Measurements from ENCODE around the gene CDT1.

CDT1 gene

GRCh38 chr16:88840600-88841215 lies 37.1 kb downstream of the CDT1 start:
- DNase-seq = no peak

GRCh38 chr16:88841521-88842307 lies 38.1 kb downstream of the CDT1 start:
- no peak for DNase-seq

DNA sequence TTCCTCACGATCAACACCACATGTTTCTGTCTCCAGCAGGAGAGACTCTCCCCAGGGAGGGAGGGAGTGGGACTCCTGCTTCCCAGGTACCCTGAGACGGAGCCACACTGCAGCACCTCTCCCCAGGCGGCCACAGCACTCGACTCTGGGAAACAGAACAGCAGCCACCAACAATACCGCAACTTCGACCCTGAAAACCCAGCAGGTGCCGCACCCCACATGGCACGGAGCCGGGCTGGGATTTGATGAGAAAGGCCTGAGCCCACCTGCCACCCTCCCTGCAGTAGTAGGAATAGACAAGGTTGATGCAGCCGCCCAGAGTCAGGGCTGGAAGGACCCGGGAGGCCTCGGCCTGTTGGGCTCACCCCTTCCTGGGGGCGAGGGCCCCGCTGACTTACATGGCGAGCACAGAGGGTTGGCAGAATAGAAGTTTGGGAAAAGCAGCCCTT lies 38.7 kb downstream of the CDT1 start:
- no peak for DNase-seq

DNA sequence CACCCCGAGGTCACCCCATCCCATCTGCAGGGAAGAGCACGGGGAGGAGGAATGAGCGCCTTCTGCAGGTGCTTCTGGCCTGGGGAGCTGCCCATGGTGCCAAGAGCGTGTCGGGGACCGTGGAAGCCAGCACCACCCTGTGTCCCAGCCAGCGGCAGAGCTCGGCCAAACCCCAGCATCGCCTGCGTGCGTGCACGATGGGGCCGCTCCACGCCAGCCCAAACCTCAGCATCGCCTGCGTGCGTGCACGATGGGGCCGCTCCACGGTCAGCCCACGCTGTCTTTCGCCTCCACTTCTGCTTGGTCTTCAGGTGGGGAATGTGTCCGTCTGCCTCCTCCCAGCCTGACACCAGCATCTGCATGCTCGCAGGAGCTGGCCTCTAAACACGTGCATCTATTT lies 39.2 kb downstream of the CDT1 start:
- no peak for DNase-seq

DNA sequence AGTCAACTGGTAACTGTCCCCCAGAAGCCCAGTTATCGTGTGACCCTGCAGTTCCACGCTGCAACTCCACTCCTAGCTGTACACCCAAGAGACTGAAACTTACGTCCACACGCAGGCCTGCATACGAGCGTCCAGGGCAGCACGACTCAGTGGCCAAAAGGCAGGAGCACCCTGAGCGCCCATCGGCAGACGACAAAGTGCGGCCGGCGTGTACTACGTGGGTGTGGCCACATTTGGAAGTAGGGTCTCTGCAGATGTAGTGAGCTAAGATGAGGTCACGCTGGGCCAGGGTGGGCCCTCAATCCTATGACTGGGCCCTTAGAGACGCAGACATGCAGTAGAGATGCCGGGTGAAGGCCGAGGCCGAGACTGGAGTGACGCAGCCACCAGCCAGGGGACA lies 39.7 kb downstream of the CDT1 start:
- DNase-seq = no peak

- no peak for DNase-seq
Observed at GRCh38 chr16:88844419-88845036, 40.9 kb downstream of the CDT1 start.

- DNase-seq = no peak
Observed at GRCh38 chr16:88846088-88846487, 42.5 kb downstream of the CDT1 start.

DNA sequence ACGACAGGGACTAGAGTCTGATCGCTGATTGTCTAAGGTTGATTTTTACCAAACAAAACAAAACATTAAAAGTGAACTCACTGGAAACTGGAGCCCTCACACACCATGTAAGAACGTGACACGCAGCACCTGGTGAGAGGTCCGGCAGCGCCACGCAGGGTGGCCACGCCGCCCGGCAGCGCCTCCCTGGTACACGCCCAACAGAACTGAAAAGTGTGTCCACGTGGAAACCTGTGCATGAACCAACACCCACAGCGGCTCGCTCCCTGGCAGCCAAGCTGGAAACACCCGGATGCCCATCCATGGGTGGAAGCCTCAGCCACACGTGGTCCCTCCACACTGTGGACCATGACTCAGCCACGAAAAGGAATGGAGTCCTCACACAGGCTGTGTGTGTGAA lies 44.1 kb downstream of the CDT1 start:
- no peak for DNase-seq

- DNase-seq = no peak
Observed at GRCh38 chr16:88848557-88848956, 45.0 kb downstream of the CDT1 start.

GRCh38 chr16:88850531-88851199 lies 47.1 kb downstream of the CDT1 start:
- no peak for DNase-seq

GRCh38 chr16:88851616-88852015 lies 48.0 kb downstream of the CDT1 start:
- no peak for DNase-seq

- no peak for DNase-seq
Observed at GRCh38 chr16:88853325-88853941, 49.8 kb downstream of the CDT1 start.

DNA sequence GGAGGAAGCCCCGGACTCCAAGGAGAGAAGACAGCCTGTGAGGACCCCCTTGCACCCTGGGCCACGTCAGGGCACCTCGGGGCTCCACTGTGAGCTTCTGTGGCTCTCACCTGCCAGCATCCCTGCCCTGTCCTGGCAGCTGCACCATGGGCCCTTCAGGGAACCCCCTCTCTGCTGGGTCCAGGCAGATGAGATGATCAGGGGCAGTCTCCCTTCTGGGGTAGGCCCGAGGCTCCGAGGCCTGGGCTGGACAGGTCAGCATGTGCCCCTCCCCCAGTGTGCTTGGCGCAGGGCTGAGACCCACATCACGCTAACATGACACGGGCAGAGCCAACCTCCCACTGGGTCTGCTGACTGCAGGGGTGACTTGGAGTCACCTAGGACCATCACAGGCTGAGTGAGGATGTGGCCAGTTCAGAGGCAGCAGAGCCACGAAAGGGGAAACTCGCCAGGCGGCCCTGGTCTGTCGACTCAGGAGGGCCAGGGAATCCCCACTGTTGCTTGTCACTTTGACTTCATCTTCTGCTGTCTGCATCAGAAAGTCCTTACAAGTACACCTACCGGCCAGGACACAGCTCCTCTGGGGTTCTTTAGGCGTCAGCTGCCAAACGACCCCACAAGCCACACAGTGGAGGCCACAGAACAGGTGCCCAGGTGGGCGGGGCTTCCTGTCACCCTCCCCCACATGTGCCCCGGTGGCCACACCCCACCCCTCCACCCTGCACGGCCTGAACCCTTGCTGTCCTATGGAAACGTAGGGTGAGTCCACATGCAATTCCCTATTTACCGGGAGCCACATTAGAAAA lies 50.9 kb downstream of the CDT1 start:
- peak; percentile 16 for DNase-seq

GRCh38 chr16:88855176-88855575 lies 51.6 kb downstream of the CDT1 start:
- DNase-seq = no peak

- DNase-seq = no peak
Observed at GRCh38 chr16:88855736-88856121, 52.1 kb downstream of the CDT1 start.

GRCh38 chr16:88856122-88856827 lies 52.7 kb downstream of the CDT1 start:
- no peak for DNase-seq

DNA sequence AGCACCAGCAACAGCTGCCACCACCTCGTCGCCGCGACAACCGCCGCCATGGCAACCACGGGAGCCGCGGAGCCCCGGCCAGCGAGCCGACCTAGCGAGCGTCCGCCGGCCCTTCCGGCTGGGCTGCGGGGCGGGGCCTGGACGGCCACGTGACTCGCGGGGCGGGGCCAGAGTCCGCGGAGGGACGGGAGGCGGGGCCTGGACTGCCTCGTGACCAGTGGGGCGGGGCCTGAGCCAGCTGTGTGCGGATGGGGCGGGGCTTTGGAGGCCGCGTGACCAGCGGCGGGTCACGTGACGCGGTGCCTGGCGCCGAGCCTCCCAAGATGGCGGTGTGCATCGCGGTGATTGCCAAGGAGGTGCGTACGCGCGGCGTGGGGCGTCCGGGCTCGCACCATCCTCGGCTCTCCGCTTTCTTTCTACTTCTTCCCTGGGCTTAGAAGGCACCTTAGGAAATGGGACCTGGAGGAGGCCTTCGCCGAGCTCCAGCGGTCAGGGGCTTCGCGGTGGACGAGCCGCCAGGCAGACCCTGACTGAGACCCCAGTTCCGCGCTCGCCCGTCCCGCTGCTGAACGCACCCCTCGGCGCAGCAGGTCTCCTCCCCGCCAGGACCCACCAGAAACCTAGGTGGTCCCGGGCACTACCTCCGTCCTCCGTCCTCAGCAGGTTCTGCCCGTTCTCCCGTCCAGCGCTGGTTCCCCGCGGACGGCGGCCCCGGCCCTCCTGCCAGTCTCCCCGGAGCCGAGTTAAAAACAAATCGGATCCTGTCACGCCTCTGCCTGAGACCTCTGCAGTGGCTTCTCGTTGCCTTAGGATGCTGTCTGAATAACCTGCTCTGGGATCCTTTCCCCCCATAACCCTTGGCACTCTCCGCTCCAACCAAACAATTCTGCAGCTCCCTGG lies 53.5 kb downstream of the CDT1 start, which contains the start of the genes GALNS and TRAPPC2L:
Gene GALNS, minus strand, starts transcription at position 120 of the 900 bp plus-strand sequence. Its CDS starts 70 bp downstream, at position 50.
Gene TRAPPC2L, plus strand, starts transcription at position 300 of the 900 bp plus-strand sequence. Its CDS starts 24 bp downstream, at position 324.
- peak; percentile 100 for DNase-seq

DNA sequence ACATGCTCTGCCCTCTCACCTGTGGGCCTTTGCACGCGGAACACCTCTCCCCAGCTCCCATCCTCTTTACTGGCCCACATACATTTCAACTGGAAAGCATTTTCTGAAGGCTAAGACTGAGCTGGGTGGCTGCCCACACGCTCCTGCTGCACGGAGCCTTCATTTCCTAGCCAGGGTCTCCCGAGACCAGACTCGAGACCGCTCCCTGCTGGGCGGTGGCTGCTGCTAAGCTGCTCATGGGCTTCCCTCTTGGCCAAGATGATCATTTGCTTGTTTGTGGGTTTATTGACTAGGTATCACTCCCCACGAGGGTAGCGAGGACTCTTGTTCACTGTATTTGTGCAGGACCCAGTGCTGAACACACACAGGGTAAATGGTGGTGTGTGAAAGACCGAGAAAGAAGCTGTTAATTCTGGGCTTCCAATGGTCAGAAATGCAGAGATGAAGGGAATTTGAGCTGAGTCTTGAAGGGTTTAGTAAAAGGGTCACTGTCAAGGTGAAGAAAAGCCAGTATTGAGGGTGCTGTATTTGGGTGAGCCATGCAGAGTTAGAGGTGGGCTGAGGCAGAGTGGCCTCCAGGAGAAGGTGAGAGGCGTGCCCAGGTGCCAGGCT lies 54.2 kb downstream of the CDT1 start:
- DNase-seq = peak; percentile 74
